Measurements from ENCODE around the gene DPP4.
"Not testable (repeated sequence)": the region's sequence is repeated elsewhere in the genome, so short reads cannot be mapped to it uniquely, and the experiment has no call there.

The DPP4 gene

DNA sequence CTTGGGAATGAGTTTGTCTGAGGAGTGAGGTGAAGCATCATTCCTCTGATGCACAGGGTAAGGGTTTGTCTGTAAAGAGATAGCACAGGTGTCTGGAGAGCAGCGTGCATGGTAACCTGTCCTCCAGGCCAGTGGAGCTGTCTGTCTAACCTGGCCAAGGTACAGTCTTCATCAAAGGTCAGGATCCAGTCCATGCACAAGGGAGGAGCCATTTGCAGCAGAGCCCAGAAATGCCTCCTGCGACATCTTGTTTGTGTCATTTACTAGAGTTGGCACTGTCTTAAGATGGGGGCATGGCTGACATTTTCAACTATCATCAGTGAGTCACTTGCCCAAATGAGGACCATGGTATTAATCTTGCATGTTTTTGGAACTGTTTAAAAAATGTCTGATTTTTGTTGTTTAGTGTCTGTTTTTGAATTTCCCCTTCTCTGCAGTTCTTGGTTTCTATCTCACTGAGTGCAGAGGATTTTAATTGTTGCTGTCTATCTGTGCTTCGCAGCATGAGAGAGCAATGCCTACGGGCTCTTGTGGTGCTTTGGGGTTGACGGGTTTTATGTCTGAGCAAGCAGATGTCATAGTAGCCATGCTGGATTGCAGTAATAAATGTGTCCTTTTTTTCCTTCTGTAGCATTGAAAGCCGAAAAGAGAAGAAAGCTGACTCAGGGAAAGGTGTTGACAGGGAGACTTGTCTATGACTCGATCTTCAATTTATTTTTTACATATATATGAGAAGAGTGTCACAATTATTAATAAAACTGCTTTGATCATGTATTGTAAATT is 91.3 kb downstream of the DPP4 start:
- DNase-seq, result no peak

DNA sequence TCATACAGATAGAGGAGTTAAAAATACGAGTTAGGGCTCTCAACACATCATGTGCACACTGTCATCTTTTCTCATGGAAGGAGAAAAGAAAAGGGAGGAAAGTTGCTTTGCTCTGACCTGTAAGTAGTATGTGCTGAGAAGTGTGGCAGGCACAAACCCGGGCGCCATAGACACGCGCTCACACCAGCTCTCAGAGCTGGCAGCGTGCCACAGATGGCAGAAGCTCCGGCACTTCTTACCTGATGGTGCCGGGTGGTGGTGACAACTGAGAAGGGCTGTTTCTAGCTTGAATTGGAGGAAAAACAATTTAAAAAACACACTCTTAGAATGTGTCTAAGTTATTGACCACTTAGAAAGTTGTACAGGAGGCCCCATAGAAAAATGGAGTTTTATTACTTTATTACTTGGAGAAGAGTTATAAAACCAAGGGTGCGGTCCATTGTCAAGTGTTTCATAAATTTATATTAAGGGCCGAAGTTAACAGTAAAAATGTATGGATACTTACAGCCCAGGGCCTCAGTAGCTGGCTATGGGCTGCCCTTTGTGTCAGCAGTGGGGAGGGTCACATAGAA is 92.2 kb downstream of the DPP4 start:
- DNase-seq, result no peak

DNA sequence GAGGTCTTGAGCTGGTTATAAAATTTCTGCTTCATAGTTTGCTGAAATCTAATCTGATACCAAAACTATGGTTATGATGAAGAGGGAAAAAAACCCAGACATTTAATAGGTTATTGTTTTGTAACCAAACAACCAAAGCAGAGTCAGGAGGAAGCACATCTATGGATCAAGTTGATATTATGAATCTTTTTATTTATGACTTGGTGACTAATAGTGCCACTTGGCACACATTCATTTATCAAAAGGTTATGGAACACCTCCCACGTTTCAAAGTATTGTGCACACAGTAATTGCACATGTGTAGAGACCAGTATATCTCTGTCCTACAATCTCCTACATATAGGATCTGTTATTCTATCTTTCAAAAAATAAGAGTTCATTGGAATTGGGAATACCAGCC is 93.0 kb downstream of the DPP4 start:
- no peak for DNase-seq

DNA sequence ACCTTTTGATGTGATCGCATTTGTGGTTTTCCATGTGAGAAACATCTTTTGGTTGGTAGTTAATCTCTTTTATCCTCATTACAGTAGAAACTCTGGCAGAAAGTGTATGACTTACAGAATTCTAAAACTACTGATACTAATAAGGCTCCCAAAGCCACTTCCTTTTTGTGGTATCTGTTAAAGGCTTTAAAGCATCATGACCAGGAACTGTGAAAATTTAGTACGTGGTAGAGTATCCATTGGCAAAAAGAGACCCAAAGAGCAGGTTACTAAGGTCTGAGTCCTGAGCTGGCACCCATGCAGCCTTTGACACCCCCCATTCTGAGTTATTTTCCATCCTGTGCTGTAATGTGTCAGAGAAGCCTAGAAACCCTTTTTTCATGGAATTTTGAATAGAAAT is 94.5 kb downstream of the DPP4 start:
- DNase-seq, result no peak

DNA sequence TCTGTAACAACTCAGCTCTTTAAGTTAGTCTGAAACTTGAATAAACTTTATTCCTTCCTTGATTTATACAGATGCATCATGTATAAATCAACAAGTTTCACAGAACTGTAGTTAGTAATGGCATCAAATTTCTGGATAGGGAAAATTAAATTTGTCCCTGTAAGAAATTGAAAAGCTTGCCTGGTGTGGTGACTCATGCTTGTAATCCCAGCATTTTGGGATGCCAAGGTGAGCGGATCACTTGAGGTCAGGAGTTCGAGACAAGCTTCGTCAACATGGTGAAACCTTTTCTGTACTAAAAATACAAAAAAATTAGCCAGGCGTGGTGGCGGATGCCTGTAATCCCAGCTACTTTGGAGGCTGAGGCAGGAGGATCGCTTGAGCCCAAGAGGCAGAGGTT is 96.1 kb downstream of the DPP4 start:
- DNase-seq, result not testable (repeated sequence)

DNA sequence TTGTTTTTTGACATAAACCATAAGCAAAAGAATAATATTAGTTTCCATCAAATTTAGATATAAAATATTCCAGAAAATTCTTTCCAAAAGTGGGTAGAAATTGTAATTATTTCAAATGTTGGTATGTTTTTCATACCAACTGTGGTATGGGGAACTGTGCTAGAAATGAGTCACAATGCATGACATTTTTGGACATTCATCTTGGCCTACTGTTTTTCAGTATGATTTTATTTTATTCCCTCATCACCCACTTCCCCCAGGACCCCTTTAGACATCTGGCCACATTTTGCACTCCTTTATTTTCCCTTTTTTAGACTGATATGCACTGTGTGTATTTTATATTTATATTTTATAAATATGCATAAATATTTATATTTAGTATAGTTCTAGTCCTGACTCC is 97.1 kb downstream of the DPP4 start:
- no peak for DNase-seq

DNA sequence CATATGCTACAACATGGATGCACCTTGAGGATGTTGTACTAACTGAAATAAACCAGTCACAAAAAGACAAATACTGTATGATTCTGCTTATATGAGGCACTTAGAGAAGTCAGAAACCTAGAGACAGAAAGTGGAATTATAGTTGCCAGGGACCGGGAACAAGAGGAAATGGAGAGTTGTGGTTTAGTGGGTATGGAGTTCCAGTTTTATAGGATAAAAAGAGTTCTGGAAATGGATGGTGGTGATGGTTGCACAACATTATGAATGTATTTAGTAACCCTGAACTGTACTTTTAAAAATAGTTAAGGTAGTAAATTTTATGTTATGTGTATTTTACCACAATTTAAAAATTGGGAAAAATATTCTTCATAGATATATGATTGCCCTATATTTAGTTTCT is 97.7 kb downstream of the DPP4 start:
- no peak for DNase-seq

DNA sequence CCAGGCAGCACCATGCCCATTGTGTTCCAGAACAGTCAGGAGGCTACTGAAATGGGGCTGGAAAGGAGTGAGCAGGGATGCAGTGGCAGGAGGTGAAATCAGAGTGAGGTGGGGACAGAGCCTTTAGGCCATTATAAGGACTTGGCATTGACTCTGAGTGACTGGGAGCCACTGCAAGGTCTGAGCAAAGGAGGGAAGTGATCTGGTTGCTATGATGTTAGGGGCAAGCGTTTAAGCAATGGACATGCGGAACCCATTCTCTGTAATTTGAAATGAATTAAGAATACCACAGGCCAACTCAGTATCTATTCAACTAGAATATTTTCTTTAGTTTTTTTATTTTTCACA is 98.2 kb downstream of the DPP4 start:
- DNase-seq, result no peak

DNA sequence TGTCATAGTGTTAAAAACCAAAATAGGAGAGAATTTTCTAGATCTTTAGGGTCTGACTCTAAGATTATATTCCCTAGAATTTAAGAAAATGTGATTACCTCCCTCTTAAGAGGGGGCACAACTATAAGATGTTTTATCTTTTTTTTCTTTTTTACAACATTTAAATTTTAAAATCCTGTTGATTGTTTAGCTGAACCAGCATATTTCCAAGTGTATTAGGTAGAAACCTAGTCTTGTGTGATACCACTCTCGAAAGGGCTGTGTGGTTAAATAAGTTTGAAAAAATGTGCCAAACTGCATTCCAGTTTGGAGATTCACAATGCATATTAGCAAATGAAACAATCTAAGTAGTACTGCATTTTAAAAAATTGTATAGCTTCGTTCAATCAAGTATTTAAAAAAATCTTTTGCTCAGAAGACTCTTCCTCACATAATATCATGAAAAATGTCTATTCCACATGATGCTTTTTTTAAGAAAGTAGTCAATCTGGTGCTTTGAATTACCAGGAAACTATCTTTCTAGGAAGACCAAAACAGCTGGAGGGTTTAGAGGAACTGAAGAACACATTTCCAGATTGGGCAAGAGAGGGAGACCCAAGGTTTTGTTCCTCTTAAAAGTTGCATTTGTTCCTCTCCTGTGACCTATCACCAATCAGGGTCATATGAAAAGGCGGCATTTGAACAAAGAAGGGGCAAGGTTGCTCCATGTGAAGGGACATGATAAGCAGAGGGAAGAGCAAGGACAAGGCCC is 98.8 kb downstream of the DPP4 start:
- no peak for DNase-seq

DNA sequence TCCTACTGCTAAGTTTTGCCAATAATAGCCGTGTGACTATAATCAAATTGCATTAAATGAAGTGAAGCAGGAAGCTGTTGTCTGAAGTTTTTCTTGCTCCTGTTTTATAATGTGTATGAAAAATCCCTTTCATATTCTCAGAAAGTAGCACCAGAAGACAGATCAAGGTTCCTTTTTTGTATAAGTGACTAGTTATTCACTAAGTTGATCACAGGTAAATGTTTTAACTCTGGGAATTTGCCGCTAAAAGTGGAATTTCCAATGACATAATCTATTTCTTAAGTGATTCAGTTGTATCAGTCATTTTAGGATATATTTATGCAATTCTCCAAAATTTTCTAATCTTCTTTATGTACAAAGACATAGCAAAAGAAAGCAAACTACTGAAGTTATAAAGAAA is 99.6 kb downstream of the DPP4 start:
- DNase-seq, result no peak

DNA sequence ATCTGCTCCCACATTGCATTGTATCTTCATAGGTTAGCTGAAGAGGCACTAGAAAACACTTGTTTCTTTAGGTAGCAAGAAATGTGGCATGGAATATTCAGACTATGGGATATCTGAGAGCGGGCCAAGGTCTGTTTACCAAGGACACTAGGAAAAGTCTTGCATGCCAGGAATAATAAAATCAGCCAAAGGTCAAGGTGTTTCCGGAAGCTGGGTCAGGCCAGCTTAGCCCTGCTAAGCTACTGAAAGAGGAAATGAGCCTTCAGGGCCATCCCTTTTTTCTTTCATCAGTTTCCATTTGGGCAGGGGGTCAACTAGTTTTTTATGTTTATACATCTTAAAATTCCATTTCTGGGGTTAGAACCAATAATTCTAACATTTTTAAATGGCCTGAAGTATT is 101.1 kb downstream of the DPP4 start:
- no peak for DNase-seq

DNA sequence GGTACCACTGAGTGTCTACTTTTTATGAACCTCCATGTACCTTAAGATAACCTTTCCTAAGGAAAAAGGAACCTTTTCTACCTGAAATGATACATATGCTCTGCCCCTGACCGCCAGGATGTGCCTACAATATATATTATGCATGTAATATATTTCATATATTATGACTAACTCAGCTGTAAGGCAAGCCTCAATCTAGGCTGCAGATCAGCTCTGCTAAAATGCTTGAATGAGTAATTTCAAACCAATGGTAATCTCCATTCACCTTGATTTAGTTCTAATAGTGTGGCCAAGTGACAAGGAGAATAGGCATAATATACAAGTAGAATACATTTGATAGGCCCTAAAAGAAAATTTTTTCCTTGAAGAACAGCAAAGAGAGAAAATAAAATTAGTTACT is 101.8 kb downstream of the DPP4 start:
- DNase-seq, result no peak

DNA sequence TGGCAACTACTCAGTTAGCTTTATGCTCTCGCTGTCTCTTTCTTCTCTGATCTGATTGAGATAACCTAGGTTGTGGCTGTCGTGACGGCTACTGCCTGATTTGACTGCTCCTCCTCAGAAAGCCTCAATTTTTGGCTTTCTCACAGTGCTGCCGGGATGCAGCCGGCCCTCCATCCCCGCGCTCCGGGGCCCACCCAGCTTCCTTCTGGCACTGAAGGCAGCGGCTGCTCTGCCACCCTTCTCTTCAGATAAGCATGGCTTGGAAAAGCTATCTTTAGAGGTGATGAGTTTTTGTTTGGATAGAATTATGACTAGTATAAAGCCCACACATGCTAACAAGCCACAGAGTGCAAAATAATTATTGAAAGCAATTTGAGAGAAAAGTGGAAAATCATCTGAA is 102.5 kb downstream of the DPP4 start:
- no peak for DNase-seq

DNA sequence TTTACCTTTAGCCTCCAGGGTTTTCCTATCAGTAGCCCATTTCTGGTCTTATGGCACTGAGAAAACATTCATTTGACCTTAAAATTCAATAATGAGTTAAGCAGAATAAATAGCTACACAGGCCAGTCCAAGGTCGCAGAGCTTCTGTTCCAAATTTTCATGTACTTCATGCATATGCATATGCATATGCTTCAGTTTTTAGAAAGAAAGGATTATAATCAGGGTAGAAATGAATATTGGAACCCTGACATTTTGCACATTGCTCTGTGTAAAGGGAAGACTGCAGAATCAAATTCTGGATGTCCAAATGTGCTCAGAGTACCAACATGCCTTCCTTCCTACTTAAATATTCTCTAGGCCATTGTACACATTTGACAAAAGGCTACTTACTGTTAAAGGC is 104.9 kb downstream of the DPP4 start:
- no peak for DNase-seq

DNA sequence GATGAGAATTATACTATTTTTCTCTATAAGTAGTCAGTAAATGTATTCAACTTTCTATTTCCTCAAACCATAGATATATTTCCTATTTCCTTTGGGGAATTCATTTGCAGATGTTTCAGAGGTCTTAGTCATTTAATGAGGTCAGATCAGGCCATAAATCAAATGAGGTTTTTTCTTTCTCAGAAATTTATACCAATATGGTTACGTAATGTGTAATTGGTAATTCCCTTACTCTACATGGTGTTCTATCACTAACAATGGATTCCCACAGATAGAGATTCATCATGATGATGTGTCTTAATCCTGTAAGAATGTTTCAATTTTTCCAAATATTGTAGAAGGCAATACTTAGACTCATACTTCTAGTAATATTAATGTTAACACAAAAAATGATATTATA is 108.0 kb downstream of the DPP4 start:
- no peak for DNase-seq

DNA sequence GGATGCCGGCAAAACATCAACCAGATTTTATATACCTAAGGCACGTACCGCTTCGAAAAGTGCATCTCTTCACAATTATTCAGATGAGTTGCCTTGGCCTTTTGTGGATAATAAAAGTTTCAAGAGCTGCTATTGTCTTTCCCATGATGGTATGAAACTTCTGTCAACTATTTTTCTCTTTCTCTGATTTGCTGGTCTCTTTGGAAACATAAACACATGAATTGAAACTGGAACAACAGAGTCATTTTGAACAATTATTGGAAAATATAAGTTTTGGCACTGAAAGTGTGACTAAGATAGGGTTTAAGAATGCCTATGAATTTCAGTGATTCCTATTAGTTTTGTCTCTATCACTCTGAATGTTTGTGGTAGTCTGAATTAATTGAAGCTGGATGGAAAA is 109.9 kb downstream of the DPP4 start:
- DNase-seq, result no peak

DNA sequence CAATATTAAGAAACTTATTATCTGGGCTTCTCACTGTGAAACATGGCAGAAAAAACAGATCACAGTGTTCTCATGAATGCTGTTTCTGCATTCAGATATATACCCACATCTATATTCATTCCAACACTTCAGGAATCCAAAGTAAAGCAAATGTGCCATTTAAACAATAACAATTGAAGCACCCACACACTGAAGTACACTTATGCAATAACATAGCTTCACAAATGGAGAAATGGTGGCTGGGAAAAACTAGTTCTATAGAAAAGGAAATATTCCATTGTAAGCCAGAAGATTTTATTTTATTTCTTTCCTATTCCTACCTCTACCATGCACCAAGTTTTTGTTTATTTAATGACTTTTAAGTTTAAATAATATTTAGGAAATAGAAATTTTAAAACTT is 111.9 kb downstream of the DPP4 start:
- no peak for DNase-seq

DNA sequence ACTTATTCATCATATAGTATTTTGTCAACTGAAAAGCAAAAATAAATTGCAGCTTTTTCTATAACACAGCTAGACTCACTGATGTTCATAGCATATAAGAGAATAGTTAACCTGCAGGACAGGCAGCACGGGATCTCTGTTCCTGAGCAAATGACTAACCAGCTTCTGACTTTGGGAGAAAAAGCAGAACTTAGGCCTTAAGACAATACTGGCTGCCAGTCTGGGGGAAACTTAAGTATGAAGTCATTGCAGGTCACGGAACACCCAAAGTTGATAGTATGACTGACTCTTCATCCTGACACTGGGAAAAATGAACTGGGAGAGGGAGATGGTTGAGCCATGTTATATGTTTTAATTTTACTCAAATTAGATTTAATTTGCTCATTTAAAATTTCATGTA is 113.0 kb downstream of the DPP4 start:
- no peak for DNase-seq

DNA sequence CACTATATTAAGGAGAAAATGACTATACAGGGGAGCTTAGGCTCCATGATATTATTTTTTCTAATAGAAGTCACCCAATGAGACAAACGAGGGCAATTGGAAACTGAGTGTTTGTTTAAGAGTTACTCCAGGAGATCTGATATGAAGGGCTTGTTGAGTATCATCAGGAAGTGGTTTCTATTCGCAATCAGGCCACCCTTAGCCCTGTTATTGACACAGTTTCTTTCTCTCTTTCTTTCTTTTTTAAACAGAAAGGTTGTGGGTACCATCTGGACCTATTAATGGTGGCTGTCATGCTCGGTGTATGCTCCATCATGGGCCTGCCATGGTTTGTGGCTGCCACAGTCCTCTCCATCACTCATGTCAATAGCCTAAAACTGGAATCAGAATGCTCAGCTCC is 117.3 kb downstream of the DPP4 start:
- no peak for DNase-seq

DNA sequence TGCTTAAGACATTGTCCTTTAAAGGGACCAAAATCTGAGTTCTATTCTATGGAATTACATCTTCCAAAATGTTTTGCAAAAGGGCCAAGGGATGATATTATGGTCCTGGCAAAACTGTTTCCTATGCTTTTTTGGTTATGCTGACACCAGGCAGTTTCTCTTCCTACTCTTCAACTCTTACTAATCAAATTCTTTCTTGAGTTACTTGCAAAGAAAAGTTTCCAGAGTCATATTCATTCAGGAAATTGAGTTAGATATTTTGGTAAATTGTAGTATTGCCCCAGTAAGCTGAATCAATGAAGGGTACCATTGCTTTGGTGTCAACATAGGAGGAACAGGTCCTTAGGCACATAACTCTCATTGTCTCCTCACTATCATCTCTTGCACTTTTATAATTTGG is 118.8 kb downstream of the DPP4 start:
- DNase-seq, result no peak

DNA sequence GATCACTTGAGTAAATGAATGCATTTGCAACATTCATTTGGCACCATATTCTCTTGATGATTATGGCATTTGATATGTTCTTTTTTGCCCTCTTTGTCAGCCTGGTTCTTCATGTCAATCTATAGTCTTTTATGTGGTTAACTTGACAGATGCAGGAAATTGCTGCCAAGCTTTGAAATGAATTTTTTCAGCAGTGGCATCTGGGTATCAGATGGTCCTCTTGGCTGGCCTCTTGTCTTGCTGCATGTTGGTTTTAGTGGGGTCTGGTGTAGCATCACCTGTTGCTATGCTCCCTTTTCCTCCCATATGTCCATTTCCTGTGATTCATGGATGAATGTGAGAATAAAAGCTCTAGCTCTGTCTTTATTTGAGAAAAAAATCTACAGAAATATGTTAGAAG is 119.9 kb downstream of the DPP4 start:
- no peak for DNase-seq

DNA sequence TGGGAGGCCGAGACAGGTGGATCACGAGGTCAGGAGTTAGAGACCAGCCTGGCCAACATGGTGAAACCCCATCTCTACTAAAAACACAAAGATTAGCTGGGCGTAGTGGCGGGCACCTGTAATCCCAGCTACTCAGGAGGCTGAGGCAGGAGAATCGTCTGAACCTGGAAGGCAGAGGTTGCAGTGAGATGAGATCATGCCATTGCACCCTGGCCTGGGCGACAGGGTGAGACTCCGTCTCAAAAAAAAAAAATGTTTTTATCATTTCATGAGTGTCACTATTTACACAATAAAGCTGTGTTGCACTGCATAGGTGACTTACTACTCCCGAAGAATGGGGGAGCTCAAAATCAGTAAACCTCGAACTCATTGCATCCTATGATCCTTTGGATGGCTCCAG is 120.6 kb downstream of the DPP4 start:
- not testable (repeated sequence) for DNase-seq

DNA sequence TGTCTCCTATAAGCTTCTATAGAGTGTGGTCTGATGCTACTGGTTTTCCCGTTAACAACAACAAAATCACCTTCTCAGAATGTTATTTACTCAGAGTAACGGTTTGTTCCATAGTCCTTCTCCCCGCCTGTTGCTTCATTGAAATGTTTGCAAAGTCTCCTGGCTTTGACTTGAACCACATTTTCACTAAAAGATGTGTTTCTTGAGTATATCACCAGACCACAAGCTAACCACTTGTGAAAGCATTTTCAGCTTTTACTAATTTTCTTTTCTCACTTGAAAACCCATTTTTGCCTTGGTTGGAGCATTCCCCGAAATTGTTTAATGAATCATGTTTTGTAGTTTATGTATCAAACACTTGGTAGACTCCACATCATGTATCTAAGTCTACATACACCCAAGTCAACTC is 121.2 kb downstream of the DPP4 start:
- DNase-seq, result no peak

DNA sequence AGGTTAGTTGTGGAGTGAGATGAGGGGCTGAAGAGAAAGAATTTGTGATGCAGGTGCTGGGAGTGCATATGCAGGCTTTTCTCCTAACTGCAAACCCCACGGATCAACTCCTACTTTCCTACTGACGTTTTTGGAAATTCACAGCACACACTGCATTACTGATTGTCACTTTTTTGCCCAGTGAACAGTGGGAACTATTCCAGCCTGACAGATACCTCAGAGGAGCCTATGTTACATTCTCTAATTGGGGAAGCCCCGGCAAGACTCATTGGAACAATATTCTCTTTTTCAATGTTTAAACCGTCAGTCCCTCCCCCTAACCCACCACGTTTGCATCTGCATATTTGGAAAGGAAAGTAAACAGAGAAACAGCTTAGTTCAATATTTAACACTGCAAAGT is 126.2 kb downstream of the DPP4 start:
- DNase-seq, result no peak

DNA sequence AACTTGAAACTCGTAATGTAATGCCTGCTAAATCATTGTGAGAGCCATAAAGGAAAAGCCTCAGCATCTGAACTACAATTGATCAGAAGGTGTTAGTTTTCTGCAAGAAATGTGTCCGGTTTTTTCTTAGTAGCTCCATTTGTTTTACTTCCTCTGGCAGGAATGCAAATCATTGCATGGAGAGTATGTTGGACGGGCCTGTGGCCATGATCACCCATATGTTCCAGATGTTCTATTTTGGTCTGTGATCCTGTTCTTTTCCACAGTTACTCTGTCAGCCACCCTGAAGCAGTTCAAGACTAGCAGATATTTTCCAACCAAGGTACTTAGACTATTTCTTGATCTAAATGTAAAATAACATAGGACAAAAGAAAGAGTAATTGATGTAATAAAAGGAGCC is 126.6 kb downstream of the DPP4 start:
- no peak for DNase-seq

Measured in COR-L47 (cell line).